ENCODE measurements around the gene ATF6B.

GRCh38 chr6:32167761-32168262 lies 39.8 kb upstream of the ATF6B start:
- TF ChIP-seq, protein P1, sequence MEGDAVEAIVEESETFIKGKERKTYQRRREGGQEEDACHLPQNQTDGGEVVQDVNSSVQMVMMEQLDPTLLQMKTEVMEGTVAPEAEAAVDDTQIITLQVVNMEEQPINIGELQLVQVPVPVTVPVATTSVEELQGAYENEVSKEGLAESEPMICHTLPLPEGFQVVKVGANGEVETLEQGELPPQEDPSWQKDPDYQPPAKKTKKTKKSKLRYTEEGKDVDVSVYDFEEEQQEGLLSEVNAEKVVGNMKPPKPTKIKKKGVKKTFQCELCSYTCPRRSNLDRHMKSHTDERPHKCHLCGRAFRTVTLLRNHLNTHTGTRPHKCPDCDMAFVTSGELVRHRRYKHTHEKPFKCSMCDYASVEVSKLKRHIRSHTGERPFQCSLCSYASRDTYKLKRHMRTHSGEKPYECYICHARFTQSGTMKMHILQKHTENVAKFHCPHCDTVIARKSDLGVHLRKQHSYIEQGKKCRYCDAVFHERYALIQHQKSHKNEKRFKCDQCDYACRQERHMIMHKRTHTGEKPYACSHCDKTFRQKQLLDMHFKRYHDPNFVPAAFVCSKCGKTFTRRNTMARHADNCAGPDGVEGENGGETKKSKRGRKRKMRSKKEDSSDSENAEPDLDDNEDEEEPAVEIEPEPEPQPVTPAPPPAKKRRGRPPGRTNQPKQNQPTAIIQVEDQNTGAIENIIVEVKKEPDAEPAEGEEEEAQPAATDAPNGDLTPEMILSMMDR (conservative IDR thresholded peaks at IDR 0.05), result no peak
- TF ChIP-seq EZH2 (IDR thresholded peaks at IDR 0.05; ENCODE audit: low read depth), result no peak

All from PC-9 (cell line).